GM21723 (cell line): ENCODE results near the gene ANKRD39.
"Not testable (repeated sequence)": the region's sequence is repeated elsewhere in the genome, so short reads cannot be mapped to it uniquely, and the experiment has no call there.

Source experiments
- ATAC-seq: cut with Tn5 transposase; IDR thresholded peaks from one replicate; pipeline ENCODE4 v1.9.1; 2021; ENCODE audit warnings: mild to moderate bottlenecking, moderate library complexity; ENCODE audit not compliant: unreplicated experiment

The ANKRD39 gene

DNA sequence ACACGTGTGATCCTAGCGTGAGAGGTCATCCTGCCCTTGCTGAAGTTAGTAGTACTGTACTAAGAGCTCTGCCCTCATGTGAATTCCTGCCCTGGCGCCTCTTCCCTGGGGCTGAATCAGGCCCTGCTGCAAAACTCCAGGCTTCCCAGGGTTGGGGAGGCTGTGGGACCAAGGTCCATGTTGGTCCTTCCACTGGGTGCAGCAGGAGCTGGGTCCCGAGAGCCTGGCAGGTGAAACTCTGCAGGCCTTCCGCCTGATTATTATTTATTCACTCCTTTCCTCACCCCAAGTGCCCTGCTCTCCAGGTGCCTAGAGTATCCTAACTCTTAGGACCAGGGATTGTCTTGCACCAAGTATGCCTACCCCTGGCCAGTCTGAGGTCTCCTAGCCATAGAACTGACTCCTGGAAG, 47.0 kb downstream of the ANKRD39 start:
- ATAC-seq = no peak

GRCh38 chr2:96809951-96810782, 47.6 kb downstream of the ANKRD39 start:
- no peak for ATAC-seq

- no peak for ATAC-seq
These were observed 48.5 kb downstream of the ANKRD39 start for GRCh38 chr2:96809216-96809882.

DNA sequence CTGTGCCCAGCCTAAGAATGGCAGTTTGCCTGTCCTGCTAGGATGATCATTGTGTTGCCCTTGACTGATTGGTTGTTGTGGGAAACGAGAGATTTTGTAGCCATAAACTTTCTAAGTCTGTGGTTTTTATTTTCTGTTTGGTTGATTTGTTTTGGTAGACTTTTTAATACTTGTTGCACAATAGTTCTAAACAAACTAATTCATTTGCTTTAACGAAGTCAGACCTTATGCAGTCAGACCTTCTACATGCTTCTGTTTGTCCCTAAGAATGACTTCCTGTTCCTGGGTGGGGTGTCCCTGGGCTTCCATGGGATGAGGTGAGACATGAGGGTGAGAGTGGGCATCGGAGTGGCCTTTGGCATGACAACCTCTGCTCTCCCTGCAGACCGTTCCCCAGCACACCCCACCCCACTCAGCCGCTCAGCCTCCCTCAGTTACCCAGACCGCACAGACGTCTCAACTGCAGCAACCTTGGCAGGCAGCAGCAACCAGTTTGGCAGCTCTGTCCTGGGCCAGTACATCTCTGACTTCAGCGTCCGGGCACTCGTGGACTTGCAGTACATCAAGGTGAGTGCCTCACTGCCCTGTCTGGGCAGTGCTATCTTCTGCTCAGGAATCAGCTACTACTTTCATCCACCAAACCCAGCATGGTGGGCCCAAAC, 49.5 kb downstream of the ANKRD39 start:
- ATAC-seq = no peak

DNA sequence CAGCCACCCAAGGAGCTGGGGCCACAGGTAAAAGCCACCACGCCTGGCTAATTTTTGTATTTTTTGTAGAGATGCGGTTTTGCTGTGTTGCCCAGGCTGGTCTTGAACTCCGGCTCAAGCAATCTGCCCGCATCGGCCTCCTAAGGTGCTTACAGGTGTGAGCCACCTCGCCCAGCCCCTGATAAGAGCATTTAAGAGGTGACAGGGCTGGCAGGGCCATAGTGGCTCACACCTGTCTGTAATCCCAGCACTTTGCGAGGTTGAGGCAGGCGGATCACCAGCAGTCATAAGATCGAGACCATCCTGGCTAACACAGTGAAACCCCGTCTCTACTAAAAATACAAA, 50.7 kb downstream of the ANKRD39 start:
- ATAC-seq = no peak

DNA sequence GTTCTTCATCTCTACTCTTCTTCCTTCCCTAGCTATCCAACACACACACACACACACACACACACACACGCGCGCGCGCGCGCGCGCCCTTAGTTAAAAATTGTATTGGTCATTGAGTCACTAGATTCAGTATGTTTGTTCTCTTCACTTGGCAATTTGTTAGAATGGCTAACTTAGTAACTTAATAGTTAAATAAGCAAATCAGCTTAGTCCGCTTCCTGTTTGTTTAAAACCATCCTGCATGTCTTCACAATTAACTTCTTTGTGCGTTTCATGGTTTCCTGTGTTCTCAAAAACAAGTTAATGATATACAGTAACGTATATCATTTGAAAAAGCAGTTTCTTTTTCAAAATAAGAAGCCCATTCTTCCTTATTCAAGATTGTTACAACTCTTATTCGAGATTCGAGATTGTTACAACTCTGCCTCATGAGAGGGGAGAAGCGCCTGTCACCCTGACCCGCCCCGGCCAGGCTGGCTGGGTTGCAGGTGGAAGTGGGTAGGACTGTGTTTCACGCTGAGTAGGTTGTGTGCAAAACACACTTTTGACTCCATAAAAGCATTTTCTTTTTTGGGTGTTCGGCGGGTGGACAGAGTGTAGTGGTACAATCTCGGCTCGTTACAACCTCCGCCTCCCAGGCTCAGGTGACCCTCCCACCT, 51.2 kb downstream of the ANKRD39 start:
- no peak for ATAC-seq

DNA sequence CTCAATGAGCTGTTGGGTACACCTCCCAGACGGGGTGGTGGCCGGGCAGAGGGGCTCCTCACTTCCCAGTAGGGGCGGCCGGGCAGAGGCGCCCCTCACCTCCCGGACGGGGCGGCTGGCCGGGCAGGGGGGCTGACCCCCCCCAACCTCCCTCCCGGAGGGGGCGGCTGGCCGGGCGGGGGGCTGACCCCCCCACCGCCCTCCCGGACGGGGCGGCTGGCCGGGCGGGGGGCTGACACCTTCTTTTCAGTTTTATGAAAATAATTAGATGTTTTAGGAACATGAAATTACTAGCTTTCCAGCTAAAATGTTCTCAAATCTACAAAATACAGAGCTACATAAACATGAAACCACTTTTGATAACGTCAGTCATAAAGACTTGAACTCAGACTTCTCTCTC, 51.9 kb downstream of the ANKRD39 start:
- ATAC-seq = not testable (repeated sequence)

- ATAC-seq = no peak
These were observed 52.8 kb downstream of the ANKRD39 start for GRCh38 chr2:96804986-96805385.

DNA sequence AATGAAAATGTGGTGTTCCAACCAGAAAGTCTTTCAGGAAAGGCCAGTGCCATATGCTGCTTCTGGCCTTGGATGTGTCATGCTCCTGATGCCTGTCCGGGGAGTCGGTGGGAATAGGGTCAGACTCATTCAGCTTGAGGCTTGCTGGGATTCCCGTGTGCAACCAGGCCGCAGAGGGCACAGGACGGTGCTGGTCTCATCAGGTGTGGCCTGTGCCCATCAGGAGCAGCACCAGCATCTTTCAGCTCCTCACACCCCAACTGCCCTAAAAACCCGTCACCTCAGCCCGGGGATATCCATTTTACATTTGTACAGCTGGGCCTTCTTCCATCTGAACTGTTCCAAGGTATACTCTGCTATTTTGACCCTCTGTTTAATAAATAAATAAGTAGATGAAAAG, 55.1 kb downstream of the ANKRD39 start:
- no peak for ATAC-seq

- ATAC-seq = no peak
These were observed 55.8 kb downstream of the ANKRD39 start for GRCh38 chr2:96801786-96802595.

GRCh38 chr2:96801005-96801785, 56.6 kb downstream of the ANKRD39 start:
- peak; percentile 86 for ATAC-seq

GRCh38 chr2:96800061-96801004, 57.5 kb downstream of the ANKRD39 start:
- peak; percentile 9 for ATAC-seq

- no peak for ATAC-seq
These were observed 58.2 kb downstream of the ANKRD39 start for GRCh38 chr2:96799623-96799935.

DNA sequence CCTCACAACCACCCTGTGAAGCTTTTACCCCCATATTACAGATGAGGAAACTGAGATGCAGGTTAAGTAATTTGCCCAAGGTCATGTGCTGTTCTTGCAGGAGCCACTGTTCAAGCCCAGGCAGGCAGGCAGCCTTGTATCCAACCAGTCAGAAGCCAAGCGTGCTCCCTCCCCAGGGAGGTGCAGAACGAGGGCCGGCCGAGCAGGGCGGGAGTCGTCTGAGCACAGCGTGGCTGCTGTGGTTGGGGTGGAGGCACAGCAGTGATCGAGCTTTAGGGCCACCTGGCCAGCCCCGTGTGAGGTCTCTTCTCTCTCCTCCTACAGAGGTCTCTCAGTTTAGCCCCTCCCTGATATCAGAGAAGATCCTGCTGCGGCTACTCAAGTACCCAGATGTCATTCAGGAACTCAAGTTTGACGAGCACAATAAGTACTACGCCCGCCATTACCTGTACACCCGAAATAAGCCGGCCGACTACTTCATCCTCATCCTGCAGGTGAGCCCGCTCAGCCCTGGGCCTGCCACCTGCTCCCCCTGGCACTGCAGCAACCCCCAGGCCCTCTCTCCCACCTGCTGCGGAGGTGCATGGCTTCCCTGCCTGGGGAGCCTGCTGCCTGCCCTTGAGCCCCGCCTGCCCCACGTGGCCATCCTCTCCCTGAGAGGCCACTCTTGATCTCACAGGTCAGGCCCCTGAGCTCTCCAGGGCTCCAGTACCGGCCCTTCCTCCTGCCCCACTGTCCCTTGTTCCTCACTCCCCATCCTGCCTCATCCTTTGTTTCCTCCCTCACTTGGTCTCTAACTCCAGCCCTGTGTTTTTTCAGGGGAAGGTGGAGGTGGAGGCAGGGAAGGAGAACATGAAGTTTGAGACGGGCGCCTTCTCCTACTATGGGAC, 58.8 kb downstream of the ANKRD39 start:
- no peak for ATAC-seq
